HL-60 (cell line): Measurements from ENCODE around the gene STX18.

Experiments
- DNase-seq, 2 experiments: peaks; one replicate each; pipeline ENCODE4 v3.0.0-alpha.2; 2010 to 2020; ENCODE audit warnings: low read depth in 1 of 2, low spot score in 1 of 2
- H3K27ac ChIP-seq: fragments of 250-450 bp; sonication (Bioruptor Pico); replicated peaks from 2 replicates; pipeline ENCODE4 v1.5.1; 2020; ENCODE audit warnings: mild to moderate bottlenecking, moderate library complexity
- H3K27me3 ChIP-seq: fragments of 250-450 bp; sonication (Bioruptor Pico); 2 replicates; pipeline ENCODE4 v1.5.1; 2021; ENCODE audit warnings: mild to moderate bottlenecking, moderate library complexity; ENCODE audit not compliant: insufficient read depth, poor library complexity, severe bottlenecking
- H3K4me3 ChIP-seq: replicated peaks from 2 replicates; pipeline ENCODE4 v1.5.1; 2011; ENCODE audit warnings: mild to moderate bottlenecking, control low read depth, low read length; ENCODE audit not compliant: insufficient read depth
- CTCF ChIP-seq: IDR thresholded peaks from one replicate; pipeline ENCODE4 v1.5.1; 2011; ENCODE audit warnings: low read length, control low read depth, inconsistent platforms; ENCODE audit not compliant: insufficient read depth
- GABPA ChIP-seq: IDR thresholded peaks from 2 replicates; pipeline ENCODE4 v1.6.1; 2012; ENCODE audit warnings: low read depth
- POLR2AphosphoS5 ChIP-seq: IDR thresholded peaks from 2 replicates; pipeline ENCODE4 v1.6.1; 2012; ENCODE audit warnings: low read depth
- REST ChIP-seq: IDR thresholded peaks from 2 replicates; pipeline ENCODE4 v1.6.1; 2012; ENCODE audit warnings: low read depth; ENCODE audit not compliant: insufficient replicate concordance
- SPI1 ChIP-seq: IDR thresholded peaks from 2 replicates; pipeline ENCODE4 v1.6.1; 2012; ENCODE audit warnings: low read depth, mild to moderate bottlenecking, borderline replicate concordance

Gene STX18

GRCh38 chr4:4488405-4489404 is 53.1 kb downstream of the STX18 start:
- H3K27ac ChIP-seq = no peak overlapping the region
- peak; percentile 54 to 70 for DNase-seq

GRCh38 chr4:4486969-4487368 is 54.9 kb downstream of the STX18 start:
- H3K4me3 ChIP-seq = no peak overlapping the region
- DNase-seq = no peak
- no peaks in the 10 kb centered on the region for H3K27me3 ChIP-seq
- H3K27ac ChIP-seq = no peak overlapping the region
- TF ChIP-seq POLR2AphosphoS5 = no peak
- TF ChIP-seq GABPA = no peak
- no peak for TF ChIP-seq SPI1
- TF ChIP-seq REST = no peak
- no peak for TF ChIP-seq CTCF

More at GRCh38 chr4:4488405-4489404, 53.1 kb downstream of the STX18 start:
- H3K27me3 ChIP-seq = no peaks in the 10 kb centered on the region
- no peak overlapping the region for H3K4me3 ChIP-seq
- TF ChIP-seq POLR2AphosphoS5 = no peak
- no peak for TF ChIP-seq SPI1
- no peak for TF ChIP-seq GABPA
- TF ChIP-seq CTCF = peak; percentile 87
- no peak for TF ChIP-seq REST

- DNase-seq = no peak
- TF ChIP-seq REST = no peak
- no peak for TF ChIP-seq CTCF
- TF ChIP-seq GABPA = no peak
- no peak for TF ChIP-seq SPI1
- TF ChIP-seq POLR2AphosphoS5 = no peak
- H3K27ac ChIP-seq = no peak overlapping the region
Observed at GRCh38 chr4:4485806-4486205, 56.0 kb downstream of the STX18 start.

More at GRCh38 chr4:4485806-4486205, 56.0 kb downstream of the STX18 start:
- Histone ChIP-seq H3K4me3 (no peak overlapping the region), H3K27me3 (no peaks in the 10 kb centered on the region)
